CD14-positive monocyte (primary cell): ENCODE measurements around the gene CDC42EP4. TPM values are rescaled to one million over a fixed set of nuclear protein-coding genes. Genes with fewer than 3 reads are reported as not detected.

Experiments used
- DNase-seq, 3 donors: peaks; one replicate each; pipeline ENCODE4 v3.0.0-alpha.2; 2011 to 2022
- H2AFZ ChIP-seq: 2 replicates; pipeline ENCODE4 v1.6.0; 2012; ENCODE audit warnings: mild to moderate bottlenecking, low read depth, low read length, inconsistent platforms; ENCODE audit not compliant: insufficient read depth, poor library complexity, severe bottlenecking
- H3K27ac ChIP-seq, 2 donors: 1 replicate in 1 of 2; 2 replicates in 1 of 2; pipeline ENCODE4 v1.5.1; 2012 to 2013; ENCODE audit warnings: low read length in 2 of 2, control low read depth in 1 of 2, inconsistent platforms in 1 of 2, low read depth in 1 of 2, mild to moderate bottlenecking in 1 of 2
- H3K27me3 ChIP-seq, 2 donors: one replicate each; pipeline versions ENCODE4 v1.6.0 to v1.6.1; 2011 to 2013; ENCODE audit warnings: low read length in 2 of 2; ENCODE audit not compliant: control insufficient read depth in 2 of 2, insufficient read depth in 2 of 2
- H3K36me3 ChIP-seq, 2 donors: replicated peaks in 1 of 2; 1 replicate in 1 of 2; 2 replicates in 1 of 2; pipeline versions ENCODE4 v1.5.1 to v1.6.1; 2012 to 2013; ENCODE audit warnings: low read length in 2 of 2, control low read depth in 1 of 2, inconsistent platforms in 1 of 2, mild to moderate bottlenecking in 1 of 2; ENCODE audit not compliant: insufficient read depth in 2 of 2, control insufficient read depth in 1 of 2
- H3K4me1 ChIP-seq, 2 donors: 1 replicate in 1 of 2; 2 replicates in 1 of 2; pipeline versions ENCODE4 v1.5.1 to v1.6.1; 2012 to 2013; ENCODE audit warnings: low read length in 2 of 2, control low read depth in 1 of 2, inconsistent platforms in 1 of 2, mild to moderate bottlenecking in 1 of 2, moderate library complexity in 1 of 2; ENCODE audit not compliant: insufficient read depth in 2 of 2, control insufficient read depth in 1 of 2
- H3K4me2 ChIP-seq: replicated peaks from 2 replicates; pipeline ENCODE3; 2012; ENCODE audit warnings: low read length, moderate library complexity, mild to moderate bottlenecking; ENCODE audit not compliant: poor library complexity, severe bottlenecking; ENCODE audit errors: extremely low read depth
- H3K4me3 ChIP-seq, 3 experiments: fragments of 200-600 bp in 1 of 3; sonication (generic) in 1 of 3; replicated peaks in 1 of 3; 1 replicate in 2 of 3; 2 replicates in 1 of 3; pipeline ENCODE4 v1.5.1; 2011 to 2013; ENCODE audit warnings: low read length in 3 of 3, mild to moderate bottlenecking in 3 of 3, control low read depth in 2 of 3, low read depth in 2 of 3, inconsistent platforms in 1 of 3, moderate library complexity in 1 of 3
- H3K79me2 ChIP-seq: 2 replicates; pipeline ENCODE4 v1.6.0; 2012; ENCODE audit warnings: mild to moderate bottlenecking, control low read depth, inconsistent platforms, low read length, moderate library complexity; ENCODE audit not compliant: insufficient read depth
- H3K9ac ChIP-seq: 2 replicates; pipeline ENCODE4 v1.6.0; 2017; ENCODE audit warnings: low read length, mild to moderate bottlenecking; ENCODE audit not compliant: insufficient read depth, poor library complexity, severe bottlenecking
- H3K9me3 ChIP-seq, 2 donors: replicated peaks in 1 of 2; 1 replicate in 1 of 2; 2 replicates in 1 of 2; pipeline versions ENCODE4 v1.5.1 to v1.6.1; 2012 to 2013; ENCODE audit warnings: low read length in 2 of 2, control low read depth in 1 of 2; ENCODE audit not compliant: control insufficient read depth in 1 of 2, insufficient read depth in 1 of 2
- H4K20me1 ChIP-seq: 2 replicates; pipeline ENCODE4 v1.6.0; 2012; ENCODE audit warnings: mild to moderate bottlenecking, low read length, control low read depth, moderate library complexity; ENCODE audit not compliant: insufficient read depth
- H3K27ac Mint-ChIP-seq, 7 donors: one replicate each; pipeline ENCODE4 v1.8.0; 2020; ENCODE audit warnings: mild to moderate bottlenecking in 7 of 7, mixed read lengths in 7 of 7, moderate library complexity in 6 of 7, inconsistent platforms in 2 of 7
- H3K27me3 Mint-ChIP-seq, 3 donors: one replicate each; pipeline ENCODE4 v1.8.0; 2021 to 2022; ENCODE audit warnings: low read depth in 3 of 3, mild to moderate bottlenecking in 3 of 3, mixed read lengths in 3 of 3, moderate library complexity in 3 of 3, inconsistent platforms in 1 of 3
- H3K36me3 Mint-ChIP-seq, 2 donors: one replicate each; pipeline ENCODE4 v1.8.0; 2020; ENCODE audit warnings: mixed read lengths in 2 of 2, inconsistent platforms in 1 of 2, mild to moderate bottlenecking in 1 of 2
- H3K4me1 Mint-ChIP-seq: one replicate; pipeline ENCODE4 v1.8.0; 2020; ENCODE audit warnings: mild to moderate bottlenecking, mixed read lengths
- H3K4me3 Mint-ChIP-seq, 2 donors: one replicate each; pipeline ENCODE4 v1.8.0; 2020; ENCODE audit warnings: mild to moderate bottlenecking in 2 of 2, mixed read lengths in 2 of 2, moderate library complexity in 1 of 2
- H3K9me3 Mint-ChIP-seq, 7 donors: one replicate each; pipeline ENCODE4 v1.8.0; 2020 to 2022; ENCODE audit warnings: mixed read lengths in 7 of 7, mild to moderate bottlenecking in 6 of 7, moderate library complexity in 6 of 7, inconsistent platforms in 2 of 7
- CTCF ChIP-seq: fragments of 200-600 bp; IDR thresholded peaks from one replicate; pipeline ENCODE4 v1.8.0; 2022; ENCODE audit warnings: antibody characterized with exemption, mild to moderate bottlenecking
- WGBS: methylation state at CpG from one replicate; pipeline ENCODE4 v1.1.5; 2013; ENCODE audit warnings: missing lambda C conversion rate; ENCODE audit not compliant: insufficient coverage; 5-methylcytosine and 5-hydroxymethylcytosine counted together
- intact Hi-C, 2 donors: fragments of 100-400 bp; cut with micrococcal nuclease; formaldehyde crosslinking; loops; one replicate each; pipeline versions ENCODE4 v1.15.0 to v1.15.1; 2023
- polyA plus RNA-seq, 3 donors: library from polyadenylated mRNA; depleted of rRNA in 1 of 3; unstranded in 2 of 3; stranded (reverse) in 1 of 3; fragments of 300-500 nt in 2 of 3; fragments of >200 nt in 1 of 3; fragmentation: Illumina TruSeq in 2 of 3; gene quantifications; 1 replicate in 2 of 3; 2 replicates in 1 of 3; pipeline ENCODE4 v1.2.3, GENCODE V29; 2012 to 2021

The CDC42EP4 gene
- polyA plus RNA-seq, 3 donors: 6.4 to 12.7 (median 6.6) TPM

DNA sequence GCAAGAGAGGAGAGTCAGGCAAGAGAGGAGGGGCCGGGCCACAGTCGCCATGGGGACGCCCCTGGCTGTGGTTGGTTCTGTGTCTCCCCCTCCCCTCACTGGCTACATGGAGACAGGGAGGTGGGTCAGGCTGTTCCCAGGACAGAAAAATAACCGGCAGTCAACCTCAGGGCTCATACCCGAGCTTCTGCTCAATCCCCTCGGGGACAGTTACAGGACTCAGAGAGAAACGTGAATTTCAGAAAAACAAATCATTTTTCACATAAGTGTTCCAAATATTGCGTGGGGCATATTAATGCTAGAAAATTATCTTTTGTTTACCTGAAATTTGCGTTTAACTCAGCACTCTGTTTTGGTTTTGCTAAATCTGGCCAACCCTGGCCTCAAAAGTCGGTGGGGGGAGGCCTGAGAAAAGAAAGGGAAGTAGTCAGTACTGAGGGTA lies 27.9 kb downstream of the CDC42EP4 start:
- no peak overlapping the region for H3K4me3 ChIP-seq
- no peak overlapping the region for H3K9ac ChIP-seq
- no peak overlapping the region for H3K27ac ChIP-seq
- no peaks in the 10 kb centered on the region for H3K27me3 ChIP-seq
- no peaks in the 10 kb centered on the region for H3K9me3 ChIP-seq
- DNase-seq: no peak
- Mint-ChIP-seq H3K4me1 (peaks cover 12% of the 10 kb centered on the region), H3K27me3 (peaks cover 0 to 4% (median 2%) of the 10 kb centered on the region in 3 donors), H3K9me3 (no peaks in the 10 kb centered on the region), H3K27ac (no peak overlapping the region), H3K4me3 (no peak overlapping the region), H3K36me3 (peaks cover 23 to 44% of the 10 kb centered on the region in 2 donors)
- intact Hi-C loops: no loop called here
- peaks cover 13% of the 10 kb centered on the region for H4K20me1 ChIP-seq
- no peak for TF ChIP-seq CTCF
- WGBS: no CpG with 5 or more reads among the region's 10 CpGs
- no peak overlapping the region for H3K4me2 ChIP-seq
- no peak overlapping the region for H2AFZ ChIP-seq
- H3K79me2 ChIP-seq: peaks cover 6% of the 10 kb centered on the region
- peaks cover 0 to 2% of the 10 kb centered on the region in 2 donors for H3K4me1 ChIP-seq
- H3K36me3 ChIP-seq: peaks cover 10 to 23% of the 10 kb centered on the region in 2 donors

- Mint-ChIP-seq H3K27ac (no peak overlapping the region), H3K9me3 (no peaks in the 10 kb centered on the region), H3K4me3 (no peak overlapping the region), H3K27me3 (peaks cover 0 to 4% (median 3%) of the 10 kb centered on the region in 3 donors), H3K36me3 (peaks cover 19 to 44% of the 10 kb centered on the region in 2 donors), H3K4me1 (peaks cover 7% of the 10 kb centered on the region)
- Histone ChIP-seq H3K9me3 (no peaks in the 10 kb centered on the region), H4K20me1 (peaks cover 11% of the 10 kb centered on the region), H3K4me3 (no peak overlapping the region), H3K4me1 (no peaks in the 10 kb centered on the region), H3K4me2 (no peak overlapping the region), H3K36me3 (peaks cover 10 to 23% of the 10 kb centered on the region in 2 donors), H3K9ac (no peak overlapping the region), H3K27me3 (no peaks in the 10 kb centered on the region), H3K79me2 (peaks cover under 1% of the 10 kb centered on the region), H3K27ac (no peak overlapping the region), H2AFZ (no peak overlapping the region)
- no peak for TF ChIP-seq CTCF
- WGBS: 60% methylated on average over 1 of the region's 5 CpGs
- intact Hi-C loops: no loop called here
- DNase-seq: no peak
Measured at GRCh38 chr17:73283250-73283649, 28.6 kb downstream of the CDC42EP4 start.
